Measurements from ENCODE around the gene COLGALT1. TPM values are rescaled to one million over a fixed set of nuclear protein-coding genes. Genes with fewer than 3 reads are reported as not detected.

The COLGALT1 gene
- total RNA-seq, 1 experiment from 2014 or later: 86.0 TPM

DNA sequence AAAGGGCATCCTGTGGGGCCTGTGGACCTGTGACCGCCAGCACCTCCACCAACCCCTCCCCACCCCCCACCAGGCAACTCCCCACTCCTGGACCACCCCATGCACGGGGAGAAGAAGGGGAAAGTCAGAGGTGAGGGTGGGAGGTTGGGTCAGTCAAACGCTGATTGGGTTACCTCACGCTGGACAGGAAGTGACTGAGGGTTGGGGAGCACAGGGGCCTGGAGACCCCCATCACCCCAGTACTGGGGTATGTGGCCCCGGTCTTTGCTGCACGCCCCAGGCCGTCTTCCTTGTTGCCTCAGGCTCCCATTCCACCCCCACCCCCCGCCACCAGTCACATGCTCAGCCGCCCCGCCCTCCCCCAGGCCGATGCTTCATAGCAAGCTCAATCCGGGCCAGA, 59.0 kb downstream of the COLGALT1 start:
- Histone ChIP-seq H2AFZ (ENCODE audit: low read depth, low read length, poor library complexity, severe bottlenecking) (no peak overlapping the region), H3K36me3 (ENCODE audit: control insufficient read depth in 1 of 2, insufficient read depth in 2 of 2, low read length in 2 of 2) (0 out of 4 replicates have a peak, but pooled peaks cover 0 to 4% of the 10 kb centered on the region in 2 experiments), H3K4me3 (replicated peaks in 1 of 2; ENCODE audit: low read depth in 1 of 2, low read length in 2 of 2) (no peak overlapping the region), H3K27ac (ENCODE audit: low read depth, low read length) (no peak overlapping the region), H3K9me3 (ENCODE audit: control insufficient read depth in 1 of 2, insufficient read depth in 1 of 2, low read depth in 1 of 2, low read length in 2 of 2) (no peaks in the 10 kb centered on the region), H3K9me2 (ENCODE audit: insufficient read depth) (no peaks in the 10 kb centered on the region), H3K79me2 (ENCODE audit: insufficient read depth, low read length) (no peaks in the 10 kb centered on the region), H3K27me3 (ENCODE audit: insufficient read depth, low read length) (no peaks in the 10 kb centered on the region), H3K9ac (ENCODE audit: low read length) (no peak overlapping the region), H4K20me1 (ENCODE audit: insufficient read depth) (no peaks in the 10 kb centered on the region), H3K4me2 (ENCODE audit: low read length) (no peak overlapping the region), H3K4me1 (ENCODE audit: control insufficient read depth in 1 of 2, insufficient read depth in 2 of 2, low read length in 2 of 2) (peaks cover 0 to 16% of the 10 kb centered on the region in 2 experiments; a peak in 2 of 4 replicates)
- BruUV-seq (replicated peaks): no TSS peak
- TF ChIP-seq, protein P1, sequence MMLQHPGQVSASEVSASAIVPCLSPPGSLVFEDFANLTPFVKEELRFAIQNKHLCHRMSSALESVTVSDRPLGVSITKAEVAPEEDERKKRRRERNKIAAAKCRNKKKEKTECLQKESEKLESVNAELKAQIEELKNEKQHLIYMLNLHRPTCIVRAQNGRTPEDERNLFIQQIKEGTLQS (IDR thresholded peaks at IDR 0.05): no peak
- TF ChIP-seq EZH2phosphoT487 (IDR thresholded peaks at IDR 0.05; ENCODE audit: borderline replicate concordance) (no peak), SRF (IDR thresholded peaks at IDR 0.05; ENCODE audit: low read depth) (no peak)
- no peak for ATAC-seq
- RAD21 ChIA-PET (ENCODE audit: low non-redundant PET in 1 of 2, low total read pairs in 2 of 2, uncharacterized antibody in 2 of 2, unreplicated experiment in 2 of 2): interaction anchor here in 1 of 2 experiments (0.6 kb wide), 1 partner anchor 9 kb away, joined by 3 read pairs; no protein-coding TSS in a partner anchor
- intact Hi-C loops (cut with micrococcal nuclease): no loop called here
- CTCF ChIA-PET: no interaction called here
- POLR2A ChIA-PET: no interaction called here
- DNase-seq (ENCODE audit: low read depth, low spot score): no peak

DNA sequence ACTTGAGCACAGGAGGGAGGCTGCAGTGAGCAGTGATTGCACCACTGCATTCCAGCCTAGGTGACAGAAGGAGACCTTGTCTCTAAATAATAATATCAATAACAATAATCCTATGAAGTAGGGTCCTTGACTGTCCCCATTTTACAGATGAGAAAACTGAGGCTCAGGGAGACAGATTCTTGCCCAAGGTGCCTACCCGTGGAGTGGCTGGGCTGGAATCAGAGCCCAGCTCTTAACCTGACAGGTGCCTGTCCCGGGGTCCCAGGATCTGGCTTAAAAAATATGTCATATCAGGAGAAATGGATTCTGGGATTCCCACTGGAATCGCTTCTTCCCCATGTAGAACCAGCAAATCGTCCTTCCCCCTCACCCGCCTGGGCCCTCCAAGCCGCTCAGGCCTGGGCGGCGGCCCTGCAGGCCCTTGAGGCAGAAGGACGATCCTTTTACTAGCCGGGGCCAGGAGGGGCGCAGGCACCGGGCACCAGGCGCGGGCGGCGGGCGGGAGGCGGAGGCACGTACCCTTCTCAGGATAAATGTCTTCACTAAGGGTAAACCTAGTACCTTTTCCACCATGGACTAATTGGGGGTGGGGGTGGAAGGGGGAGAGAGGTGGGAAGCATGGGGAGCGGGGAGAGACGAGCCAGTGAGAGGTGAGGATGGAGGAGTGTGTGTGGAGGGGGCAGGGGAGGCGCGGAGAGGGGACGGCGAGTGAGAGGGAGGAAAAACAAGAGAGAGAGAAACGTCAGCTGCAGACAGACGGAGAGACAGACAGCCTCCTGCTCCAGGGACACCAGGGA, 60.6 kb downstream of the COLGALT1 start:
- H4K20me1 ChIP-seq (ENCODE audit: insufficient read depth): no peaks in the 10 kb centered on the region
- H3K36me3 ChIP-seq (ENCODE audit: control insufficient read depth in 1 of 2, insufficient read depth in 2 of 2, low read length in 2 of 2): no peaks in the 10 kb centered on the region
- H2AFZ ChIP-seq (ENCODE audit: low read depth, low read length, poor library complexity, severe bottlenecking): no peak overlapping the region
- intact Hi-C loops (cut with micrococcal nuclease): no loop called here
- DNase-seq (ENCODE audit: low read depth, low spot score): no peak
- peaks cover 0 to 16% of the 10 kb centered on the region in 2 experiments; a peak in 2 of 4 replicates for H3K4me1 ChIP-seq (ENCODE audit: control insufficient read depth in 1 of 2, insufficient read depth in 2 of 2, low read length in 2 of 2)
- no peak for ATAC-seq
- CTCF ChIA-PET: interaction anchor here (1.4 kb wide), 1 partner anchor 10 kb away, joined by 3 read pairs; no protein-coding TSS in a partner anchor
- POLR2A ChIA-PET: interaction anchor here (0.8 to 1.0 kb wide), 2 partner anchors 10 kb away, joined by 3 to 4 read pairs; no protein-coding TSS in a partner anchor
- BruUV-seq (replicated peaks): no TSS peak
- no peak overlapping the region for H3K4me3 ChIP-seq (replicated peaks in 1 of 2; ENCODE audit: low read depth in 1 of 2, low read length in 2 of 2)
- no peaks in the 10 kb centered on the region for H3K79me2 ChIP-seq (ENCODE audit: insufficient read depth, low read length)
- no peak overlapping the region; the same call in 1 of the 2 replicates for H3K27ac ChIP-seq (ENCODE audit: low read depth, low read length)
- H3K4me2 ChIP-seq (ENCODE audit: low read length): no peak overlapping the region
- H3K9me3 ChIP-seq (ENCODE audit: control insufficient read depth in 1 of 2, insufficient read depth in 1 of 2, low read depth in 1 of 2, low read length in 2 of 2): no peaks in the 10 kb centered on the region
- no peaks in the 10 kb centered on the region for H3K27me3 ChIP-seq (ENCODE audit: insufficient read depth, low read length)
- RAD21 ChIA-PET (ENCODE audit: low non-redundant PET in 1 of 2, low total read pairs in 2 of 2, uncharacterized antibody in 2 of 2, unreplicated experiment in 2 of 2): no interaction called here
- H3K9me2 ChIP-seq (ENCODE audit: insufficient read depth): no peaks in the 10 kb centered on the region
- no peak overlapping the region for H3K9ac ChIP-seq (ENCODE audit: low read length)
- TF ChIP-seq CBX3 (IDR thresholded peaks at IDR 0.05; ENCODE audit: low read depth): no peak

Data from HCT116 (cell line).